Astrocyte of the cerebellum (primary cell): ENCODE results near the gene MYCL.

Experiments
- DNase-seq: peaks from one replicate; pipeline ENCODE4 v3.0.0-alpha.2; 2011; ENCODE audit warnings: low read depth
- H3K4me3 ChIP-seq: 2 replicates; pipeline ENCODE4 v1.5.1; 2011; ENCODE audit warnings: mild to moderate bottlenecking, low read depth, low read length, moderate library complexity
- CTCF ChIP-seq: IDR thresholded peaks from 2 replicates; pipeline ENCODE4 v1.5.1; 2012; ENCODE audit warnings: low read length, low read depth, moderate library complexity, mild to moderate bottlenecking; ENCODE audit errors: missing control alignments
- in situ Hi-C: cut with HindIII; loops from 2 replicates; pipeline ENCODE4 v1.10.0; 2017; ENCODE audit warnings: low sequenced_read_pairs

The MYCL gene

GRCh38 chr1:39943471-39944290 lies 42.0 kb upstream of the MYCL start:
- no peak for TF ChIP-seq CTCF
- DNase-seq, result no peak
- H3K4me3 ChIP-seq, result no peak overlapping the region
- in situ Hi-C loops, result no loop called here

GRCh38 chr1:39940980-39941871 lies 39.5 kb upstream of the MYCL start:
- in situ Hi-C loops, result no loop called here
- no peak overlapping the region for H3K4me3 ChIP-seq
- no peak for TF ChIP-seq CTCF
- no peak for DNase-seq

GRCh38 chr1:39940253-39940652 lies 38.5 kb upstream of the MYCL start:
- in situ Hi-C loops, result no loop called here
- DNase-seq, result no peak
- H3K4me3 ChIP-seq, result no peak overlapping the region
- TF ChIP-seq CTCF, result no peak

GRCh38 chr1:39938856-39939255 lies 37.1 kb upstream of the MYCL start:
- in situ Hi-C loops, result no loop called here
- no peak for DNase-seq
- no peak overlapping the region for H3K4me3 ChIP-seq
- no peak for TF ChIP-seq CTCF

- no peak for TF ChIP-seq CTCF
- no peak overlapping the region for H3K4me3 ChIP-seq
- in situ Hi-C loops, result no loop called here
- no peak for DNase-seq
Observed at GRCh38 chr1:39936724-39937491, 35.2 kb upstream of the MYCL start.
